Kidney (tissue), 14 donors: ENCODE measurements around the gene CDK5RAP3. TPM values are rescaled to one million over a fixed set of nuclear protein-coding genes. Genes with fewer than 3 reads are reported as not detected.
A peak's percentile ranks its signal among the peaks of the same experiment; 100 is the strongest.

Experiments
- DNase-seq, 5 donors: peaks; one replicate each; pipeline ENCODE4 v3.0.0-alpha.2; 2013 to 2020
- FAIRE-seq: peaks from 2 replicates; lab custom pipeline; 2012; peaks lifted over from hg19 to GRCh38; lab: Jason Lieb, UNC
- H3K27ac ChIP-seq, 2 donors: one replicate each; pipeline ENCODE4 v1.7.0; 2013; ENCODE audit warnings: low read depth in 2 of 2, low read length in 2 of 2, inconsistent platforms in 1 of 2
- H3K27me3 ChIP-seq: one replicate; pipeline ENCODE4 v1.7.1; 2013; ENCODE audit warnings: low read length, inconsistent platforms; ENCODE audit not compliant: control insufficient read depth, insufficient read depth
- H3K36me3 ChIP-seq, 3 donors: one replicate each; pipeline versions ENCODE4 v1.7.0 to v1.7.1; 2013; ENCODE audit warnings: low read length in 3 of 3, control low read depth in 1 of 3, inconsistent platforms in 1 of 3; ENCODE audit not compliant: insufficient read depth in 3 of 3, control insufficient read depth in 2 of 3
- H3K4me1 ChIP-seq, 3 donors: one replicate each; pipeline versions ENCODE4 v1.7.0 to v1.7.1; 2013; ENCODE audit warnings: low read length in 3 of 3, inconsistent platforms in 1 of 3, low read depth in 1 of 3; ENCODE audit not compliant: control insufficient read depth in 2 of 3, insufficient read depth in 2 of 3
- H3K4me3 ChIP-seq, 3 donors: one replicate each; pipeline versions ENCODE4 v1.7.0 to v1.8.1; 2013; ENCODE audit warnings: low read length in 3 of 3, control low read depth in 1 of 3, inconsistent platforms in 1 of 3
- H3K9ac ChIP-seq, 3 donors: one replicate each; pipeline versions ENCODE4 v1.7.0 to v1.7.1; 2013; ENCODE audit warnings: low read length in 3 of 3, control low read depth in 1 of 3, inconsistent platforms in 1 of 3
- H3K9me3 ChIP-seq, 3 donors: one replicate each; pipeline versions ENCODE4 v1.7.0 to v1.7.1; 2013; ENCODE audit warnings: low read length in 3 of 3, control low read depth in 1 of 3, inconsistent platforms in 1 of 3; ENCODE audit not compliant: control insufficient read depth in 2 of 3, insufficient read depth in 1 of 3
- intact Hi-C: fragments of 100-400 bp; cut with DNase I; formaldehyde crosslinking; loops from one replicate; pipeline ENCODE4 v1.11.1; 2022
- polyA plus RNA-seq: library from polyadenylated mRNA; stranded (reverse); fragments of 350-450 nt; fragmentation: Illumina TruSeq; extraction: RNeasy Lipid Tissue Mini Kit (QIAGEN cat#74804); gene quantifications from one replicate; pipeline ENCODE4 v1.2.3, GENCODE V29; 2014; ENCODE audit warnings: low read depth, low replicate concordance; ENCODE audit not compliant: insufficient read depth
- total RNA-seq: library from RNA; stranded (reverse); fragmentation: NEBNext Ultra II Directional; extraction: Animal tissue kit (Norgen Biotek cat#: 25700); gene quantifications from one replicate; pipeline ENCODE4 v1.2.1, GENCODE V29; 2021
- TF ChIP-seq, protein P1 (sequence below): IDR thresholded peaks from 3 replicates; pipeline ENCODE4 v1.5.1; 2012; ENCODE audit warnings: mild to moderate bottlenecking, moderate library complexity, borderline replicate concordance; ENCODE audit not compliant: insufficient read depth; ENCODE audit errors: extremely low read depth
- donor health status: control.
- donor health status: control.
- donor health status: control.
- donor health status: control.
- donor health status: control.
- donor health status: DM: yes; HTN: yes; CAD: no.
- donor health status: Normal renal cell carcinoma (clear cell type).

CDK5RAP3 gene
- total and polyA plus RNA-seq, 2 donors from 2014 or later = 140 to 208 TPM

DNA sequence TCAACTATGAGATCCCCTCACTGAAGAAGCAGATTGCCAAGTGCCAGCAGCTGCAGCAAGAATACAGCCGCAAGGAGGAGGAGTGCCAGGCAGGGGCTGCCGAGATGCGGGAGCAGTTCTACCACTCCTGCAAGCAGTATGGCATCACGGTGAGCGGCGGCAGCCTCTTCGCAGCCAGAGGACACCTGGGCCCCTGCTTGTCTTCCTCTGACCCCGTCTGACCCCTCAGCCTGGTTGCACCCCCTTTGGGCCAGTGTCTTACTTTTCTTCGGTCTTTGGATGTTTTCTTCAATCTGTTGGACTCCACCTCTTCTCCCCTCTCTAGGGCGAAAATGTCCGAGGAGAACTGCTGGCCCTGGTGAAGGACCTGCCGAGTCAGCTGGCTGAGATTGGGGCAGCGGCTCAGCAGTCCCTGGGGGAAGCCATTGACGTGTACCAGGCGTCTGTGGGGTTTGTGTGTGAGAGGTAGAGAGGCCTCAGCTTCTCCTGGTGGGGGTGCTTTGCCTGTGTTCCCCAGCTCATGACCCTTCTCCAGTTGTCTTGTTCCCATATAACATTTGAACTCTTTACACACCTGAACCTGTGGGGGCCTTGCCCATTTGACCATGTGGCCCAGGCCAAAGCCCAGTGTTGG is 4.4 kb downstream of the CDK5RAP3 start:
- peaks cover 12 to 34% (median 31%) of the 10 kb centered on the region in 3 donors for H3K36me3 ChIP-seq
- no peak for FAIRE-seq
- no peak overlapping the region for H3K9ac ChIP-seq
- DNase-seq = no peak
- H3K4me1 ChIP-seq = peaks cover 0 to 8% (median 2%) of the 10 kb centered on the region in 3 donors
- H3K4me3 ChIP-seq = no peak overlapping the region
- TF ChIP-seq, protein P1, sequence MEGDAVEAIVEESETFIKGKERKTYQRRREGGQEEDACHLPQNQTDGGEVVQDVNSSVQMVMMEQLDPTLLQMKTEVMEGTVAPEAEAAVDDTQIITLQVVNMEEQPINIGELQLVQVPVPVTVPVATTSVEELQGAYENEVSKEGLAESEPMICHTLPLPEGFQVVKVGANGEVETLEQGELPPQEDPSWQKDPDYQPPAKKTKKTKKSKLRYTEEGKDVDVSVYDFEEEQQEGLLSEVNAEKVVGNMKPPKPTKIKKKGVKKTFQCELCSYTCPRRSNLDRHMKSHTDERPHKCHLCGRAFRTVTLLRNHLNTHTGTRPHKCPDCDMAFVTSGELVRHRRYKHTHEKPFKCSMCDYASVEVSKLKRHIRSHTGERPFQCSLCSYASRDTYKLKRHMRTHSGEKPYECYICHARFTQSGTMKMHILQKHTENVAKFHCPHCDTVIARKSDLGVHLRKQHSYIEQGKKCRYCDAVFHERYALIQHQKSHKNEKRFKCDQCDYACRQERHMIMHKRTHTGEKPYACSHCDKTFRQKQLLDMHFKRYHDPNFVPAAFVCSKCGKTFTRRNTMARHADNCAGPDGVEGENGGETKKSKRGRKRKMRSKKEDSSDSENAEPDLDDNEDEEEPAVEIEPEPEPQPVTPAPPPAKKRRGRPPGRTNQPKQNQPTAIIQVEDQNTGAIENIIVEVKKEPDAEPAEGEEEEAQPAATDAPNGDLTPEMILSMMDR = no peak
- intact Hi-C loops = no loop called here
- no peaks in the 10 kb centered on the region for H3K27me3 ChIP-seq
- no peaks in the 10 kb centered on the region for H3K9me3 ChIP-seq
- H3K27ac ChIP-seq = no peak overlapping the region

- Histone ChIP-seq H3K27me3 (no peaks in the 10 kb centered on the region), H3K27ac (no peak overlapping the region), H3K9ac (no peak overlapping the region), H3K4me1 (peaks cover 0 to 5% (median 0%) of the 10 kb centered on the region in 3 donors), H3K4me3 (no peak overlapping the region), H3K36me3 (peaks cover 12 to 38% (median 36%) of the 10 kb centered on the region in 3 donors), H3K9me3 (no peaks in the 10 kb centered on the region)
- TF ChIP-seq, protein P1 = no peak
- intact Hi-C loops = no loop called here
- FAIRE-seq (no peak), DNase-seq (no peak)
Observed at GRCh38 chr17:47975823-47976205, 4.9 kb downstream of the CDK5RAP3 start.

- no peaks in the 10 kb centered on the region for H3K27me3 ChIP-seq
- TF ChIP-seq, protein P1 = peak; percentile 62
- no peaks in the 10 kb centered on the region for H3K4me1 ChIP-seq
- H3K36me3 ChIP-seq = peaks cover 12 to 58% (median 42%) of the 10 kb centered on the region in 3 donors
- FAIRE-seq (no peak), DNase-seq (peak in 4 of 5 donors; percentile 71 to 82 (median 78))
- H3K9me3 ChIP-seq = no peaks in the 10 kb centered on the region
- no peak overlapping the region for H3K27ac ChIP-seq
- no peak overlapping the region for H3K9ac ChIP-seq
- intact Hi-C loops = no loop called here
- no peak overlapping the region for H3K4me3 ChIP-seq
Observed at GRCh38 chr17:47978324-47978723, 7.4 kb downstream of the CDK5RAP3 start.
